22Rv1 (cell line): Measurements from ENCODE around the gene CACNG3.

Experiments
- H3K27ac ChIP-seq: fragments of 450-650 bp; 2 replicates; pipeline ENCODE4 v1.5.1; 2017
- ZFX ChIP-seq: fragments of 450-650 bp; IDR thresholded peaks from 2 replicates; pipeline ENCODE4 v1.6.1; 2017; ENCODE audit warnings: antibody characterized with exemption, borderline replicate concordance
- TF ChIP-seq, protein P1 (sequence below): fragments of 450-650 bp; IDR thresholded peaks from 2 replicates; pipeline ENCODE4 v1.5.1; 2017; ENCODE audit warnings: mild to moderate bottlenecking

CACNG3 gene

DNA sequence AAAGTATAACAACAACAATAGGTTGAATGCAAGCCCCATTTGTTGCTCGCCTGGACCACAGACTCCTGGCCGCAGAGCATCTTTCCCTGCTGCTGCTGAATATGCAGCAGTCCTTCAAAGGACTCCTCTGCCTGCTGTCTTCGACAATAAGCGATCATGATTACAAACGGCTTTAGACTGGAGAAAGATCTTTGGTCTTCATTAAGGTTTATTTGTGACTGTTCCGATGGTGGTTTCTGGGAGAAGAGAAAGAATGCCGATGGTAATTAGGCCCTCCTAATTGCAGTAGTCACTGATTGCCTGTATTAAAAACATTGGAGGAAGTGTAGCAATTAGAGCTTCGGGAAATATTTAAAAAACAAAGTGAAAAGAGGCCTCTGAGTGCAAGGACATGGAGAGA, 138.2 kb downstream of the CACNG3 start:
- TF ChIP-seq, protein P1, sequence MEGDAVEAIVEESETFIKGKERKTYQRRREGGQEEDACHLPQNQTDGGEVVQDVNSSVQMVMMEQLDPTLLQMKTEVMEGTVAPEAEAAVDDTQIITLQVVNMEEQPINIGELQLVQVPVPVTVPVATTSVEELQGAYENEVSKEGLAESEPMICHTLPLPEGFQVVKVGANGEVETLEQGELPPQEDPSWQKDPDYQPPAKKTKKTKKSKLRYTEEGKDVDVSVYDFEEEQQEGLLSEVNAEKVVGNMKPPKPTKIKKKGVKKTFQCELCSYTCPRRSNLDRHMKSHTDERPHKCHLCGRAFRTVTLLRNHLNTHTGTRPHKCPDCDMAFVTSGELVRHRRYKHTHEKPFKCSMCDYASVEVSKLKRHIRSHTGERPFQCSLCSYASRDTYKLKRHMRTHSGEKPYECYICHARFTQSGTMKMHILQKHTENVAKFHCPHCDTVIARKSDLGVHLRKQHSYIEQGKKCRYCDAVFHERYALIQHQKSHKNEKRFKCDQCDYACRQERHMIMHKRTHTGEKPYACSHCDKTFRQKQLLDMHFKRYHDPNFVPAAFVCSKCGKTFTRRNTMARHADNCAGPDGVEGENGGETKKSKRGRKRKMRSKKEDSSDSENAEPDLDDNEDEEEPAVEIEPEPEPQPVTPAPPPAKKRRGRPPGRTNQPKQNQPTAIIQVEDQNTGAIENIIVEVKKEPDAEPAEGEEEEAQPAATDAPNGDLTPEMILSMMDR = no peak
- TF ChIP-seq ZFX = no peak
- H3K27ac ChIP-seq = no peak overlapping the region

- no peak for TF ChIP-seq ZFX
- TF ChIP-seq, protein P1 = no peak
- H3K27ac ChIP-seq = no peak overlapping the region
These were observed 140.5 kb downstream of the CACNG3 start for GRCh38 chr16:24396350-24397271.

- no peak overlapping the region for H3K27ac ChIP-seq
- TF ChIP-seq, protein P1 = peak; percentile 41
- TF ChIP-seq ZFX = no peak
These were observed 152.9 kb downstream of the CACNG3 start for GRCh38 chr16:24409045-24409444.
